HG03520 (cell line): ENCODE results near the gene INHBE.
A peak's percentile ranks its signal among the peaks of the same experiment; 100 is the strongest.

Experiments
- ATAC-seq: cut with Tn5 transposase; IDR thresholded peaks from one replicate; pipeline ENCODE4 v1.9.1; 2021; ENCODE audit warnings: mild to moderate bottlenecking, moderate library complexity; ENCODE audit not compliant: unreplicated experiment

The INHBE gene

GRCh38 chr12:57459750-57460467, 4.8 kb downstream of the INHBE start, which contains the start of gene GLI1:
GLI1 (plus strand) TSS chr12:57459785; CDS start chr12:57463692, 3,907 bp downstream.
- ATAC-seq: no peak

GRCh38 chr12:57460468-57460784, 5.3 kb downstream of the INHBE start:
- no peak for ATAC-seq

- no peak for ATAC-seq
Measured at GRCh38 chr12:57460841-57461275, 5.8 kb downstream of the INHBE start.

- ATAC-seq: no peak
Measured at GRCh38 chr12:57461276-57461916, 6.3 kb downstream of the INHBE start.

- ATAC-seq: no peak
Measured at GRCh38 chr12:57461917-57462250, 6.8 kb downstream of the INHBE start.

- peak; percentile 61 for ATAC-seq
Measured at GRCh38 chr12:57462251-57462911, 7.3 kb downstream of the INHBE start.

- no peak for ATAC-seq
Measured at GRCh38 chr12:57462912-57463253, 7.8 kb downstream of the INHBE start.

GRCh38 chr12:57464569-57464968, 9.5 kb downstream of the INHBE start:
- ATAC-seq: no peak

- no peak for ATAC-seq
Measured at GRCh38 chr12:57465030-57465746, 10.1 kb downstream of the INHBE start.

- ATAC-seq: no peak
Measured at GRCh38 chr12:57465747-57466505, 10.8 kb downstream of the INHBE start.

- ATAC-seq: no peak
Measured at GRCh38 chr12:57467212-57467874, 12.2 kb downstream of the INHBE start.

- no peak for ATAC-seq
Measured at GRCh38 chr12:57467915-57468314, 12.8 kb downstream of the INHBE start.

- ATAC-seq: no peak
Measured at GRCh38 chr12:57469296-57470164, 14.4 kb downstream of the INHBE start.

- no peak for ATAC-seq
Measured at GRCh38 chr12:57470286-57470969, 15.3 kb downstream of the INHBE start.

GRCh38 chr12:57470970-57471656, 16.0 kb downstream of the INHBE start:
- no peak for ATAC-seq

- ATAC-seq: no peak
Measured at GRCh38 chr12:57471661-57472060, 16.6 kb downstream of the INHBE start.

- no peak for ATAC-seq
Measured at GRCh38 chr12:57472391-57472790, 17.3 kb downstream of the INHBE start.

- ATAC-seq: no peak
Measured at GRCh38 chr12:57473392-57473791, 18.3 kb downstream of the INHBE start.
